ENCODE results near the gene PRKRA. TPM values are rescaled to one million over a fixed set of nuclear protein-coding genes. Genes with fewer than 3 reads are reported as not detected.
A peak's percentile ranks its signal among the peaks of the same experiment; 100 is the strongest.

PRKRA gene
- total RNA-seq, 1 donor from 2014 or later = 135 TPM

- Mint-ChIP-seq H3K27me3 (ENCODE audit: insufficient read depth, low read depth) (no peaks in the 10 kb centered on the region), H3K36me3 (peaks cover 19% of the 10 kb centered on the region), H3K9me3 (no peaks in the 10 kb centered on the region), H3K27ac (no peak overlapping the region), H3K4me3 (peak overlapping the region; percentile 89), H3K4me1 (peaks cover 27% of the 10 kb centered on the region)
- peak; percentile 21 for DNase-seq (ENCODE audit: low spot score)
- Histone ChIP-seq H3K4me1 (peaks cover 19% of the 10 kb centered on the region), H3K4me3 (peak overlapping the region; percentile 81), H3K9ac (peak overlapping the region; percentile 83), H3K27me3 (no peaks in the 10 kb centered on the region), H3K9me3 (ENCODE audit: low read depth) (no peaks in the 10 kb centered on the region), H3F3A (ENCODE audit: low read depth) (peaks cover 35% of the 10 kb centered on the region), H2AFZ (replicated peaks) (peak overlapping the region; percentile 27), H3K27ac (peak overlapping the region; percentile 99), H4K20me1 (ENCODE audit: low read depth) (peaks cover 30% of the 10 kb centered on the region), H3K4me2 (peak overlapping the region; percentile 96), H3K36me3 (peaks cover 18% of the 10 kb centered on the region), H3K79me2 (ENCODE audit: low read depth) (peaks cover 47% of the 10 kb centered on the region)
- TF ChIP-seq EZH2phosphoT487 (IDR thresholded peaks at IDR 0.05) (no peak), CTCF (IDR thresholded peaks at IDR 0.05) (no peak), EZH2 (IDR thresholded peaks at IDR 0.05) (no peak)
Measured at GRCh38 chr2:178449700-178450523, 1.1 kb downstream of the PRKRA start.

- Histone ChIP-seq H3K4me2 (peak overlapping the region; percentile 96), H2AFZ (replicated peaks) (no peak overlapping the region), H3K36me3 (peaks cover 26% of the 10 kb centered on the region), H3K79me2 (ENCODE audit: low read depth) (peaks cover 47% of the 10 kb centered on the region), H3K4me1 (peaks cover 19% of the 10 kb centered on the region), H3K27ac (no peak overlapping the region), H3K9me3 (ENCODE audit: low read depth) (no peaks in the 10 kb centered on the region), H4K20me1 (ENCODE audit: low read depth) (peaks cover 35% of the 10 kb centered on the region), H3K27me3 (no peaks in the 10 kb centered on the region), H3K9ac (peak overlapping the region; percentile 83), H3F3A (ENCODE audit: low read depth) (peaks cover 42% of the 10 kb centered on the region), H3K4me3 (peak overlapping the region; percentile 81)
- Mint-ChIP-seq H3K4me3 (peak overlapping the region; percentile 89), H3K27ac (no peak overlapping the region), H3K9me3 (no peaks in the 10 kb centered on the region), H3K27me3 (ENCODE audit: insufficient read depth, low read depth) (no peaks in the 10 kb centered on the region), H3K4me1 (peaks cover 27% of the 10 kb centered on the region), H3K36me3 (peaks cover 23% of the 10 kb centered on the region)
- DNase-seq (ENCODE audit: low spot score) = no peak
- TF ChIP-seq CTCF (IDR thresholded peaks at IDR 0.05) = no peak
- TF ChIP-seq EZH2phosphoT487 (IDR thresholded peaks at IDR 0.05) = no peak
- no peak for TF ChIP-seq EZH2 (IDR thresholded peaks at IDR 0.05)
Measured at GRCh38 chr2:178448968-178449661, 1.9 kb downstream of the PRKRA start.

- H3K27me3 Mint-ChIP-seq (ENCODE audit: insufficient read depth, low read depth) = no peaks in the 10 kb centered on the region
- H3K9me3 Mint-ChIP-seq = no peaks in the 10 kb centered on the region
- H3K4me3 Mint-ChIP-seq = no peak overlapping the region
- no peaks in the 10 kb centered on the region for H3K9me3 ChIP-seq (ENCODE audit: low read depth)
- H4K20me1 ChIP-seq (ENCODE audit: low read depth) = peaks cover 14% of the 10 kb centered on the region
- no peaks in the 10 kb centered on the region for H3K4me1 Mint-ChIP-seq
- peaks cover 10% of the 10 kb centered on the region for H3K79me2 ChIP-seq (ENCODE audit: low read depth)
- no peak overlapping the region for H3K9ac ChIP-seq
- H3K4me2 ChIP-seq = no peak overlapping the region
- peaks cover 43% of the 10 kb centered on the region for H3F3A ChIP-seq (ENCODE audit: low read depth)
- H3K27ac ChIP-seq = no peak overlapping the region
- H3K27ac Mint-ChIP-seq = no peak overlapping the region
- no peak for DNase-seq (ENCODE audit: low spot score)
- no peak overlapping the region for H3K4me3 ChIP-seq
- peaks cover 56% of the 10 kb centered on the region for H3K36me3 ChIP-seq
- H3K36me3 Mint-ChIP-seq = peaks cover 39% of the 10 kb centered on the region
- no peaks in the 10 kb centered on the region for H3K4me1 ChIP-seq
- no peak overlapping the region for H2AFZ ChIP-seq (replicated peaks)
- TF ChIP-seq CTCF (IDR thresholded peaks at IDR 0.05) (no peak), EZH2phosphoT487 (IDR thresholded peaks at IDR 0.05) (no peak), EZH2 (IDR thresholded peaks at IDR 0.05) (no peak)
- H3K27me3 ChIP-seq = no peaks in the 10 kb centered on the region
Measured at GRCh38 chr2:178441426-178441825, 9.5 kb downstream of the PRKRA start.
